Skin of body (tissue), 2 donors: Measurements from ENCODE around the gene DMAC2L. TPM values are rescaled to one million over a fixed set of nuclear protein-coding genes. Genes with fewer than 3 reads are reported as not detected.

Experiments
- DNase-seq: peaks from one replicate; lab custom pipeline; 2025; lab: John Stamatoyannopoulos, UW
- total RNA-seq: library from RNA; depleted of rRNA; stranded (reverse); fragments of >200 nt; gene quantifications from one replicate; pipeline ENCODE4 v1.2.3, GENCODE V29; 2014

Gene DMAC2L
- total RNA-seq, 1 donor from 2014 or later, result 6.7 TPM

DNA sequence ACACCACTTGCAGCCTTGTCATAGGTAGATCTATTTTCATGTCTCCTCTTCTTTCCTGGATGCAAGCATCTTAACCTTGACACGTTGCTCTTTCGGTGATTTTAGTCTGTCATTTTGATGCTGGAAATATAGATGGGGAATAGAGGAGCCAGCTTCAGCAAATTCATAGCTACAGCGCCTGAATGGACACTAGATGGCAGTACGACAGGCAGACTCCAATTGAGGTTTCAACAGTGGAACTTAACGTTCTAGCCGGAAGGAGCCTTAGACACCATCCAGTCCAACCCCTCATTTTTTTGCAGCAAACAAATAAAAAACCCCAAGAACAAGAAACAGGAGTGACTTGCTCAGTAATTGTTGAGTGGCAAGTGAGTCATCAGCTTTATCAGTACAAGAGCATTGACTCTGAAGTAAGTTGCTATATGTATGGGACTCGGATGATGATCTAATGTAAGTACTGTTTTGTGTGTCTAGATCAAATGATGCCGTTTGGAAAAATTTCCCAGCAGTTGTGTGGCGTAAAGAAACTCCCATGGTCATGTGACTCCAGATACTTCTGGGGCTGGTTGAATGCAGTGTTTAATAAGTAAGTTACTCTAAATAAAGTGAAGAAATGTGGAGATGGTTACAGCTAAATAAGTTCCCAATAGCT, 9.0 kb downstream of the DMAC2L start:
- DNase-seq, result peak; percentile 96

DNA sequence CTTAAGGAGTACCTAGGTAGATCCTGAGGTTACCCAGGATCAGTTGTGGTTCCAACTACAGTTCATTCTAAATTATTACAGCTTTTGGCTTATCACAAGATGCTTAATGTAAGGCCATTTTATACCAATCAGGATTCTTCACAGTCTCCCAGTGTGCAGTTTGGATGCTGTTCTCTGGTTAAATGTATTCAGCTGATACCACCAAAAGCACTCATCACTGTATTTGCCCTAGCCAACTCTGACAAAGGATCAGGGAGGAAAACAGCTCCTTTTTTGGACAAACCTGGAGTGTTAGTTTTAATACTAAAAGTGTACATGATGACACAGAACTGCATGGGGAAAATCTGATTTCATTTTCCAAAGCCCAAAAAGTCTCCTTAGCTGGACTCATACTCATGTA, 19.5 kb downstream of the DMAC2L start:
- DNase-seq, result no peak

DNA sequence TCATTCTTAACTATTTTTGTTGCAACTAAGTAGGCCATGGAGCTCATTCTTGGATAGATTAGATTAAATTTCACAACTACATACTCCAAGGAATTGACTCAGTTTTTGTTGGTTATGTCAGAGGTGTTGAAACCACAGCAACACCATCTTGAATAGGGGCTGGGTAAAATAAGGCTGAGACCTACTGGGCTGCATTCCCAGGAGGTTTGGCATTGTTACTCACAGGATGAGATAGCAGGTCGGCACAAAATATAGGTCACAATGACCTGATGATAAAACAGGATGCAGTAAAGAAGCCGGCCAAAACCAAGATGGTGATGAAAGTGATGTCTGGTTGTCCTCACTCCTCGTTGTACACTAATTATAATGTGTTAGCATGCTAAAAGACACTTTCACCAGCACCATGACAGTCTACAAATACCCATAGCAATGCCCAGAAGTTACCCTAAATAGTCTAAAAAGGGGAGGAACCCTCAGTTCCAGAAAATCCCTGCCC, 20.9 kb downstream of the DMAC2L start:
- DNase-seq, result no peak

DNA sequence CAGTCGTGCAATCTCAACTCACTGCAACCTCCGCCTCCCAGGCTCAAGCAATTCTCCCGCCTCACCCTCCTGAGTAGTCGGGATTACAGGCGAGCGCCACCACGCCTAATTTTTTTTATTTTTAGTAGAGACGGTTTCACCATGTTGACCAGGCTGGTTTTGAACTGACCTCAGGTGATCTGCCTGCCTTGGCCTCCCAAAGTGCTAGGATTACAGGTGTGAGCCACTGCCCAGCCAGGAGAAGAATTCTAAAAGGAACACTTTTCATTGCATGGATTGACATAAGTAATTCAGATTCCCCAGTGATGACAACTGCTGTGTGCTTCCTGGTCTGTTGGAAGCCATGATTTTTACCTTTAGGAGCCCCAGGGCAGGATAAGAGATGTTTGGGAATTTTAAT, 22.1 kb downstream of the DMAC2L start:
- DNase-seq, result no peak

DNA sequence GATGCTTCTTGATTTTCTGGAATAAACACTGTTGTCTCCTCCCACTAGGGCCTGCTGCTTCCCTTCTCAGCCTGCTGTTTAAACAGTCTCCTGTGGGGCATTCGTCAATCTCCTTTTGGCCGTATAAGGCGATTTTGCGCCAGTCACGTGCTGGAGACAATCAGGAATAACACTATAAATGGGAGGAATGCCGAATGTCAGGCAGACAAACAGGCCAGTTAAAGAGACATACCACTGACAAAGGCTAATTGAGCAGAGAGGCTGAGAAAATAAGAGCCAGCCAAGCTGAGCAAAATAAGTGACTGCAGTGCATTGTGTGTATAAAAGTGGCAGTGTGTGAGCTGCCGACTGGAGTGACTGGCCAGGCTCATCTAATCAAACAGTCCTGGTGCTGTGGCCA, 23.3 kb downstream of the DMAC2L start:
- DNase-seq, result peak; percentile 85

DNA sequence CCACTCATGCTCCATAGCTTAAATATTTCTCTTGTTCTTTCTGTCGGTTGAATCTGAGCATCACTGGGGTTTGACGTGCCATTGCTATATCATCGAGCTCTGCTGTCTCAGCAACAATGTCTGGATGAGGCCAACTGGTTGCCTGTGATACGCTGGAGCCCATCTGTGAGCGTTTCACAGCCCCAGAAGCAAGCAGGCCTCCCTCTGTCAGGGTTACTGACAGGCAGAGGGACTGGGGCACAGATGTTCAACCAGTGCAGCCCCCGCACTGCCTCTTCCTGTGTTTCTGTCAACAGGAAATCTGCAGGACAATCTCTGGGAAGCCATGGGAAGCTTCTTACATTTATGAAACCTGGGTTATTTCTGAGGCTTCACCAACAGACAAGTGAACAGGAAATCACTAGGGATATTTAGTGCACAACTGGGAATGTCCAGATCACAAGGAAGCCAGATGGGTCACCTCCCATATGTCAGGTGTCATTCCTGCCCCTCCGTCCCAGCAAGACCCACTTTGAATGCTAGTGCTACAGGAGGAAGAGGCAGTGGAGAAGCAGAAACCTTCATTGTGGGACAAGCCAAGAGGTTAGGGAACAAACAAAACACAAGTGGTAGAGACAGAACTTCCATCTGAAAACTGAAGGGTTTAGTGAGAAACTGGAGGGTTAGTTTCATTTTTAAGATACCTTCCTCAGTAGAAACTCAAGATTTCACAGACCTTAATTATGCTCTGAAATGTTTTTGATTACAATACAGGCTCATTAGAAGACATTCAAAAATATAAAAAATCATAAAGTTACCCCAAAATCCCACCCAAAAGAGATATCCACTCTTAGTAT, 24.1 kb downstream of the DMAC2L start:
- DNase-seq, result peak; percentile 91

DNA sequence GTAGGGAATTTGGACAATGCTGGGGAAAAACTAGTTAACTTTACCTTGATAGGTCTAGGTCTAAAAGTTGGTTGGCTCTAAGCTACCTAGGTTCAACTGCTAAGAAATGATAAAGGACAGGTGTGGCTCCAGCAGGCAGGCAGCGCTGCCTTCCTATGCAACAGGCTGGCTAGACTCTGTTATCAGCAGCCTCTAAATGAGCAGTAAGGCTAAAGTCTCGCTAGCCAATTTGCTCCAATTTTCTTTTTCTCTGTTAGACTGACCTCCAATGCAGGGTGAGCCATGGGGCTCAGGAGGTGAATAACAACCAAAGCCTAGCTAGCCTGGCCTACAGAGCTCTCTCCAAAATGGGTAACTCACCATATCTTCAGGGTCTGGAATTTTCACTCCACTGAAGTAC, 26.5 kb downstream of the DMAC2L start:
- DNase-seq, result no peak

DNA sequence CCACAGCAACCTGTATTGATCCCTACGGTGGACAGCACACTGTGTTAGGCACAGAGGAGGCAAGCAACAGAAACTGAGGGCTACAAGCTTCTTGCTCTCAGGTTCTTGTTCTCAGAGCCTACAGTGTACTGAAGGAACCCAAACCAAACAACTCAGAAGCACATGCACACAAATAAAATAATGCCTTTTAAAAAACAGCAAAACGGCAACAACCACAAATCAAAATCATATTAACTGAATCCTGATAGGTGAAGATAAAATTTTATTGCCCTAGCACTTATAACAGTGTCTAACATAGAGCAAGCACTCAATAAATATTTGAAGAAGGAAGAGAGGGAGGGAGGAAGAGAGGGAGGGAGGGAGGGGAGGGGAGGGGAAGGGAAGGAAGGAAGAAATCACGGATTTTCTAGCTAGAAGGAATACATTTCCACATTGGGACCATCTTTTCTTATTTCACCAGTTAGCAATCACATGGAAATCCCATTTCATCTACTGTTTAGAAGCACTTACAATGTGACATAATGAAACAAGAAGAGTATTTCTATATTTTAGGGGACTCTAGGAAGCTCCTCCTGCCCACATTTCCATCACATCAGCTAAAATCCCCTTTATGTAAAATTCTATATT, 27.2 kb downstream of the DMAC2L start:
- no peak for DNase-seq

DNA sequence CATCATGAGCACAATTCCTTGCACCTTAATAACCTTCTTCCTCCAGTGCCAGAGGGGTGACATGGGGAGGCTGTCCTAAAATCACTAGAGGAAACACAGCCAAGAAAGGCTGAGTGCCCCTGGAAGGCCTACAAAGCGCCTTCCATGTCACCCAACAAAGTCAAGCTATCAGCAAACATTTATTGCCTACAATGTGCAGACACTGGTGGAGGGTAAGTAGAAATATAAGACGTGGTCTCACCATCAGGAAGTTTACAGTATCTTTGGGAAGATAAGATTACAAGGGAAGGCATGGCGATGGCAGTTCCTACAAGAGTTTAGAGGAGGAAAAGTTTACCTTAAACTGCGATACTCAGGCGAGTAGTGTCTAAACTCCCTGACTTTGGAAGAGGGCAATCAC, 27.9 kb downstream of the DMAC2L start:
- DNase-seq, result no peak

DNA sequence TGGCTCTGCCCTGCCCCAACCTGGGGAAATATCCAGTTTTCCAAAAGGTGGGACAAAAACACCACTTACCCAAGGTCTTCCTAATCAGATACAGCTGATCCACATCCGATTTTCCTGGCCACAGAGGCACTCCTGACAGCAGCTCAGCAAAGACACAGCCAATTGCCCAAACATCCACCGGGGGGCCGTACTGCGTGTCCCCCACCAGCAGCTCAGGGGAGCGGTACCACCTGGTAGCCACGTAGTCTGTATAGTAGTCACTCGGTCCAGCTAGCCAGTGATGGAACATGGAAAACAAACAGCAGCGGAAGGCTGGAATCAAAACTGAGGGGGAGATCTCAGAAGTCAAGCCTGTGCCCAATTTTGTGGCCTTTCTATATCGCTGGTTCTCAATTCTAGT, 28.8 kb downstream of the DMAC2L start:
- no peak for DNase-seq

DNA sequence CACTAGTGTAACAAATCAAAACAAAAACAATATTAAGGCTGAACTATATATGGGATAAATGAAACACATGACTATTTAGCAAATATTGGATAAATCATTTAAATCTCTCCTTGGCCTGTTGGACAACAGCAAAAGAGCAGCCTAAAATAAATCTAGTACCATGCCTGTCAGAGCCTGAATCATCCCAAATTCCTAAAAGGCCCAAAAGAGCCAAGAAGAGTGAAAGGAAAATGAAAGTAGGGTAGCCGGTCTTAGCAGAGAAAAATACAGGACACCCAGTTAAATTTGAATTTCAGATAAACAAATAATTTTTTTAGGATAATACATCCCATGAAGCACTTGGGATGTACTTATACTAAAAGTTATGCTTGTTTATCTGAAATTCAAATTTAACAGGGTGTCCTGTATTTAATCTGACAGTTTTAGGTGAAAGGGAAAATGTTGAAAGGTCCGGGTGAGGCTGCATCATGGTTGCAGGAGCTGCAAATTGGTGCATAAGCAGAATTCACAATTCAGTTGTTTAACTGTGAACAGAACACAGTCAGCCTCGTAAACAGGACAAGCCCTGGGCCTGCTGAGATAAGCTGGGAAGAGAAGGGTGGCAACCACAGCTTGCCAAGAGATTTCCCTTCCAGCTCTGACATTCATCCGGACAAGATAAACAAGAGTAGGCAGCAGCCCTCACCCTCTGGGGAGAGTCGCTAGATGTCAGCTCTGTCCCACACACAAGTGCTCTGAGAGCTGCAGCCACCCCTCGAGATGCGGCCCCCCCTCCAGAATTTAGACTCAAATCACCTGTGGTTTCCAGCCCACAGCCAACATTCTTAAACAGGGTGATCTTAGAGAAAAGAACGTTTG, 30.3 kb downstream of the DMAC2L start:
- peak; percentile 47 for DNase-seq

DNA sequence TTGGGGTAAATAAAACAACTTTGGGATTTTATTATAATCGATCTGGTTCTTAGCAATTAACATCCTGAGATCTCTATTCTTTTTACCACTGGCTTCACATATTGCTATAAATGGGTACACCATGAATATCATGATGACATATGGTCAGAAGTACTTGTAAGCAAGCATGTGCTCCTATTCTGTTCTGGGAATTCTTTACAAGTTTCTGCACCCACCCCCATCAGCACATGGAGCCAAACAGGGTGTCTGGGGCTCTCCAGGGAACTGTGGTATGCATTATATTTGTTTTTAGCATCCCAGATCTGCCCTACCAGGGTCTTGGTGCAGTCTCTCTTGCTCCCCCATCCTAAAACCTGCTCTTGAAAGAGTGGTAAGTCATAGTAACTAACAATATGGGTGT, 31.3 kb downstream of the DMAC2L start:
- DNase-seq, result no peak

DNA sequence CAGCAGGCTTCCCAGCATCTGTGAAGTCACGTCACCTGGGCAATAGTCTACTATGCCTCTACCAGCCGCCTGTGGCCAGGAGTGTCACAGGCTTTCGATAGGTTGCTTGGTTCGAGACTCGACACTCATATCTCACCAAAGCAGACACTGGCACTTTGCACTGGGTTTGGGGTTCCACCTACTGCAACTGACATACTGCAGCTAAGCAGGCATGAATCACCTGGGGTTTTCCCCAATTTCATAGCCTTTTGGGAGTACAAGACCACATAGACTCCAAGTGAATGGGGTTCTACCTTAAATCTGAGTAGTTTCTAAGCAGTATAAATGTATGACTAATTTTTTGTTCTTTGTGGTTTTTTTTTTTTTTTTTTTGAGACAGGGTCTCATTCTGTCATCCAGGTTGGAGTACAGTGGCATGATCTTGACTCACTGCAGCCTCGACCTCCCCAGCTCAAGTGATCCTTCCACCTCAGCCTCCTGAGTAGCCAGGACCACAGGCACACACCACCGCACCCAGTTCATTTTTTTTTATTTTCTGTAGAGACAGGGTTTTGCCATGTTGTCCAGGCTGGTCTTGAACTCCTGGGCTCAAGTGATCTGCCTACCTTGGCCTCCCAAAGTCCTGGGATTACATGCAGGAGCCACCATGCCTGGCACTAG, 32.1 kb downstream of the DMAC2L start:
- DNase-seq, result no peak

DNA sequence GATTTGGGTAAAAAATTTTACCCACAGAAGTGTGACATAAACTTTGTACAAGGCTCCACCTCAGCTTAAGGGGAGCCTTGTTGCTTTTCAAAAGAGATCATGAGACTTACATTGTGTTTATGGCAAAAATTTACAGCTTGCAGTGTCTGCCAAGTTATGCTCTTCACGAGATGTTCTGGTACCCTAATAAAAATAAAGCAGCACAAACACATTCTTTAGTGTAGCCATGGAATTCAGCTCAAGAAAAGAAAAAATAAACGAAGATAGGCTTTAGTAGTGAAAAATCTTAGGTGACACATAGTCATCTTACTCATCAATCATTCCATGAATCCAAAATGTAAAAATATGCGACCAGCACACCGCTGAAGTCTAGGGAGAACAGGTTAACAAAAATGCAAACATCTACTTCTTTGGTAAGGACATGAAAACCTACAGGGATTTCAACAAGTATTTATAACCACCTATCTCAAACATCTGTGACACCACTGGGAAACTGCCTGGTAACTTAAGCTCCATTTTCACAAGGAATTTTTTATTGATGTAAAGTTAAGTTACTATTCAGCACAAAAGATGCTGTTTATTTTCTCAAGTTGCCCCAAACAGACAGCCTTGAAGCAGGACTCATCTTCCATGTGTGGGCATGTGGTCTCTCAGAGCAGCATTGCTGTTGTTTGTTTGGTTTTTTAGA, 32.9 kb downstream of the DMAC2L start:
- no peak for DNase-seq

DNA sequence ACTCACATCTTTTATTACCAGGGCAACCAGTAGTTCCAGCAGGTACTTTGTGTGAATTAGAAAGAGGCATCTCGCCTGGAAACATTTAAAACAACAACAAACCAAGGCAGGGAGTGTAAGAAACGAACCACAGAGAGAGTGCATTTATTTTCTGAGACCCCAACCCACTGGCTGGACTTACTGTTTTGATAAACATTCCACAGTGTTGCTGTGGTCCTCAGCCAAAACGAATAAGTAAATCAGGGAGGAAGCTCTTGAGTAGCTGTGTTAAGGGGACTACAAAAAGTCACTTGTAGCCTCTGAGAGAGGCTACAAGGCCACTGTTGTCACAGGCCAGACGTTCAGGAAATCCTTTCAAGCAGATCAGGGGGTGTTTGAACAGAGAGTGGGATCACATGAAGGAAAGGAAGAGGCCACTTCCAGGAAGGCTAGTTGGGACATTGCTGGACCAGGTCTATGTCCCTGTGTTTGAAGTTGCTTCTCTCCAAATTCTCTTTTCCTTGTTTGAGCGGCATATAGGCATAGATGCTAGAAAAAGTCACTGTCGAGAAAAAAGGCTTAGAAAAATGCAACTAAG, 33.8 kb downstream of the DMAC2L start:
- DNase-seq, result no peak

DNA sequence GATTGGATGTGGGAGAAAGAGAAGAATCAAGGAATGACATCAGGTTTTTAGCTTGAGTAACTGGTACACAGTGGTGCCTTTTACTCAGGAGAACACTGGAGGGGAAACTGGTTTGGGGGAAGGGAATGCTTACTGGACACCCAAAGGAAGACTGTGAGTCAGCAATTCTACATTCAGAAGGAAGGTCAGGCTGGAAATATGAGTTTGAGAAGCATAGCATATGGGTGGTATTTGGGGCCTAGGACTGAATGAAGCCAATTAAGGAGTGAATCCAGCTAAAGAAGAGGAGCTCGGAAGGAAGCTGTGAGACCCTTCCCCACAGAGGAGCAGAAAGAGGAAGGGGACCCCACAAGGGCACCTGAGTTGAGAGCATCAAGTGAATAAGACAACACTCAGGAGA, 35.4 kb downstream of the DMAC2L start:
- no peak for DNase-seq

DNA sequence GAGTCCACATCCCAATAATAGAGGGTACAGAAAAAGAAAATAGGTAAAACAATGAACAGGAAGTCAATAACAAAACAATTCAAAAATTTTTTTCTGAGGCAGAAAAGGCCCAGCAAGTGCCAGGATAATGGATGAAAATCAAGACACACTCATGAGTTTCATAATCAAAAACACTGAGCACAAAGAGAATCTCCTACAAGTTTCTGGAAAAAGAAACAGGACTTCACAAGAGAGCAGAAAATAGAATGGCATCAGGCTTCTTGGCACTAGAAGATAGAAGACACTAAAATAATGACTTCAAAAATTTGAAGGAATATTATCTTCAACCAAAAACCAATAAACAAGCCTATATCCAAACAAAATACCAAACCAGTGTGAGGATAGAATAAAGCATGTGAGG, 36.8 kb downstream of the DMAC2L start:
- DNase-seq, result no peak

DNA sequence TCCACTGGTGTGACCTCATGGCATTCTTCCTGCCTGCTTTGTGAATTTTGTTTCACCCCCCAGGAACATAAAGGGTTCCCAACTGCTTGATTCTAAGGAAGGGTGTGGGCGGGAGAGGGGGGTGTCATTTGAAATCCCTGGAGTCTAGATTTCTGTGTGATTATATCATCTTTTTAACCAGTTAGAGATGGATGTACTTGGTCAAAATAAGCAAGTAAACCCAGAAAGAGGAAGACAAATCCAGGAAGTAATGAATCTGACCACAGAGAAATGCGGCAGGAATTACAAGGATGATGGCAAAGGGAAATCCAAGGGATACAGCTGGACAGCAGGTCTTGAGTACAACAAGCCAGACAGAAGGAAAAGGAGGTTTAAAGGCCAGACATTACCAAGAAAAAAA, 38.9 kb downstream of the DMAC2L start:
- DNase-seq, result no peak

DNA sequence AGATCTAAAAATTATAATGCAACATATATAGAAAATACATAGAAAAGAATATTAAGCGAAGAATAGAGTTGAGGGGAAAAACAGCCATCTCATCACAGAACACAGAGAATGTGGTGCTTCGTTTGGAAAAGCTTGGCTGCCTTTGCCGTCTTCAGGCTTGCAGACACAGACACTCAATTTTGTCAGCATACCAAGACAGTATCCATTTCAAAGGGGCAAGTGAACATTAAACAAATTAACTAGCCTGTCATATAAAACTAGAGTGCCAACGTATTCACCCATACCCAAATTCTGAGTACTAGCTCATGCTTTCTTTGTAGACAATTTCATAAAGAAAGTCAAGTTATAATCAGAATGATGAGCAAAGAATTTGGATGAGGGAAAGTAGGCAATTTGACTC, 40.5 kb downstream of the DMAC2L start:
- DNase-seq, result peak; percentile 30

DNA sequence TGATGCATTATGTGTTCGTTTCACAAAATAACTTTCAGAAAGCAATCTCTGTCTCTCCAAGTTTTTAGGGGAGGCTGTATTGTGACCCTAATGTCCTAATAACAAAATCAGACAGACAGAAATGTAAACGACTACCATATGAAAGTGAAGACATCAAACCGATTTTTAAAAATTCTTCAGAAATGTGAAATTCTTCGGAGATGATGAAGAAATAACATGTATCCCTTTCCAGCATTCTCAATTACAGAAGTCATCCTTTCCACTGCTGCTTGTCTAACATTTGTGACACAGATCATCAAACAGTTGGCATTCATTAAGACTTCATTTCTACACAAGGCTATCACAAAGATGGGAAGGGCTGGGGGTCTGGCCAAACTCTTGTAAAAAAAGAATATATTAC, 41.0 kb downstream of the DMAC2L start:
- DNase-seq, result peak; percentile 89
